ENCODE data around the gene SYT1. TPM values are rescaled to one million over a fixed set of nuclear protein-coding genes. Genes with fewer than 3 reads are reported as not detected.

SYT1 gene
- total RNA-seq, 3 donors from 2014 or later (not counting 1 experiment from before 2014, with no cell fraction given), result not detected

DNA sequence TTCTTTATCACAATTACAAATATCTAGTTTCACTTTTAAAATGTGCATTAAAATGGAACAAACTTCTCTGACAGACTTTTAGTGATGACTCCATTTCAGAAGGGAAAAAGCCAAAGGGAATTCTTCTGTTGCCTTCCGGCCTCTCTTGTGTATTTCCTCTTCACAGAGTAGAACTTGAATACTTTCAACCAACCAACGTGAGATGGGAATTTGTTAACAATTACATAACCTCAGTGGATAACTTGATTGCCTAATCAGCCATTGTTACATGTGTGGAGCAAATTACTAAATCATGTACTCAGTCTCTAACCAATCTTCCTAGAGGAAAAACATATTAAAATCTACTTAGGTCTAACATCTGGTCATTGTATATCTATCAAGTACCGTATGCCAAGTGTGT is 291.1 kb downstream of the SYT1 start:
- no peak for ATAC-seq
- 100% methylated on average over 2 of the region's 3 CpGs for WGBS (ENCODE audit: insufficient coverage)
- Mint-ChIP-seq H3K4me3 (no peak overlapping the region), H3K27ac (no peak overlapping the region), H3K4me1 (no peaks in the 10 kb centered on the region), H3K9me3 (peaks cover 18 to 20% of the 10 kb centered on the region in 2 donors), H3K36me3 (no peaks in the 10 kb centered on the region), H3K27me3 (ENCODE audit: low read depth in 2 of 2) (no peaks in the 10 kb centered on the region)
- TF ChIP-seq, protein P1, sequence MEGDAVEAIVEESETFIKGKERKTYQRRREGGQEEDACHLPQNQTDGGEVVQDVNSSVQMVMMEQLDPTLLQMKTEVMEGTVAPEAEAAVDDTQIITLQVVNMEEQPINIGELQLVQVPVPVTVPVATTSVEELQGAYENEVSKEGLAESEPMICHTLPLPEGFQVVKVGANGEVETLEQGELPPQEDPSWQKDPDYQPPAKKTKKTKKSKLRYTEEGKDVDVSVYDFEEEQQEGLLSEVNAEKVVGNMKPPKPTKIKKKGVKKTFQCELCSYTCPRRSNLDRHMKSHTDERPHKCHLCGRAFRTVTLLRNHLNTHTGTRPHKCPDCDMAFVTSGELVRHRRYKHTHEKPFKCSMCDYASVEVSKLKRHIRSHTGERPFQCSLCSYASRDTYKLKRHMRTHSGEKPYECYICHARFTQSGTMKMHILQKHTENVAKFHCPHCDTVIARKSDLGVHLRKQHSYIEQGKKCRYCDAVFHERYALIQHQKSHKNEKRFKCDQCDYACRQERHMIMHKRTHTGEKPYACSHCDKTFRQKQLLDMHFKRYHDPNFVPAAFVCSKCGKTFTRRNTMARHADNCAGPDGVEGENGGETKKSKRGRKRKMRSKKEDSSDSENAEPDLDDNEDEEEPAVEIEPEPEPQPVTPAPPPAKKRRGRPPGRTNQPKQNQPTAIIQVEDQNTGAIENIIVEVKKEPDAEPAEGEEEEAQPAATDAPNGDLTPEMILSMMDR (IDR thresholded peaks at IDR 0.05), result no peak
- no peak overlapping the region for H3K4me3 ChIP-seq (ENCODE audit: low read length)
- H3K27ac ChIP-seq (ENCODE audit: low read length), result no peak overlapping the region
- no peaks in the 10 kb centered on the region for H3K36me3 ChIP-seq (ENCODE audit: control insufficient read depth, insufficient read depth, low read length)
- H3K27me3 ChIP-seq (ENCODE audit: control insufficient read depth, insufficient read depth, low read length), result no peaks in the 10 kb centered on the region
- no peaks in the 10 kb centered on the region for H3K4me1 ChIP-seq (ENCODE audit: control insufficient read depth, insufficient read depth, low read length)
- no peaks in the 10 kb centered on the region for H3K9me3 ChIP-seq (ENCODE audit: control insufficient read depth, insufficient read depth, low read length)
- no peak for DNase-seq
- intact Hi-C loops (cut with micrococcal nuclease), result no loop called here

DNA sequence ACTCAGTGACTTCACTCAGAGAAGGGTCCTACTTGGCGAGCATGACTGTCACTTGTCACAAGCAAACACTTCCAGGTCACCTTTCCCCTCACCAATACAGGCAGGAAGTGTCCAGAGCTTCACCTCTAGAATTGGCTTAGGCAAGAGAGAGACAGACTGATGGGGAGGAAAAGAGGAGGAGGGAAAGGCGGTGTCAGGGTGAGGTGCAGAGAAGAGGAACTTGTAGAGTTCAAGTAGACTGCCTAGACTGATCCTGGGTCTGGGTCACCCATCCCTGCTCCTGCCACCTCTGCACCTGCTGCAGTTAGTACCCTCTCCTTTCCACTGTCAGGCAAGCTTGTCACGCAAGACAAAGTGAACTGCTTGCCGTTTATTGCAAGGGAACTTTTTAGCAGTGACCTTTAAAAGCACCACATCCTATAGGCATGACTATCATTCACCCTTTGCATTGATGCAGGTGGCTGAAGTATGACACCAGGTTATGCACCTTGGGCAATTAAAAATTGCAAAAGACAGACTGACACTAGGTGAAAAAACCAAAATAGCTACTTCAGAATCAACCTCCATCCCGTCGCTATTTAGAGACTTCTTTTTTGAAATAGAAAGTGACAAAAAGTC is 292.4 kb downstream of the SYT1 start:
- Histone ChIP-seq H3K36me3 (ENCODE audit: control insufficient read depth, insufficient read depth, low read length) (no peaks in the 10 kb centered on the region), H3K27me3 (ENCODE audit: control insufficient read depth, insufficient read depth, low read length) (no peaks in the 10 kb centered on the region), H3K4me3 (ENCODE audit: low read length) (no peak overlapping the region), H3K9me3 (ENCODE audit: control insufficient read depth, insufficient read depth, low read length) (no peaks in the 10 kb centered on the region), H3K27ac (ENCODE audit: low read length) (no peak overlapping the region), H3K4me1 (ENCODE audit: control insufficient read depth, insufficient read depth, low read length) (no peaks in the 10 kb centered on the region)
- TF ChIP-seq, protein P1 (IDR thresholded peaks at IDR 0.05), result no peak
- H3K4me3 Mint-ChIP-seq, result no peak overlapping the region
- intact Hi-C loops (cut with micrococcal nuclease), result no loop called here
- DNase-seq (no peak), ATAC-seq (no peak)
- H3K36me3 Mint-ChIP-seq, result no peaks in the 10 kb centered on the region
- peaks cover 10 to 13% of the 10 kb centered on the region in 2 donors for H3K9me3 Mint-ChIP-seq
- WGBS (ENCODE audit: insufficient coverage), result 68% methylated on average over 6 of the region's 6 CpGs
- no peaks in the 10 kb centered on the region for H3K27me3 Mint-ChIP-seq (ENCODE audit: low read depth in 2 of 2)
- H3K27ac Mint-ChIP-seq, result no peak overlapping the region
- no peaks in the 10 kb centered on the region for H3K4me1 Mint-ChIP-seq

DNA sequence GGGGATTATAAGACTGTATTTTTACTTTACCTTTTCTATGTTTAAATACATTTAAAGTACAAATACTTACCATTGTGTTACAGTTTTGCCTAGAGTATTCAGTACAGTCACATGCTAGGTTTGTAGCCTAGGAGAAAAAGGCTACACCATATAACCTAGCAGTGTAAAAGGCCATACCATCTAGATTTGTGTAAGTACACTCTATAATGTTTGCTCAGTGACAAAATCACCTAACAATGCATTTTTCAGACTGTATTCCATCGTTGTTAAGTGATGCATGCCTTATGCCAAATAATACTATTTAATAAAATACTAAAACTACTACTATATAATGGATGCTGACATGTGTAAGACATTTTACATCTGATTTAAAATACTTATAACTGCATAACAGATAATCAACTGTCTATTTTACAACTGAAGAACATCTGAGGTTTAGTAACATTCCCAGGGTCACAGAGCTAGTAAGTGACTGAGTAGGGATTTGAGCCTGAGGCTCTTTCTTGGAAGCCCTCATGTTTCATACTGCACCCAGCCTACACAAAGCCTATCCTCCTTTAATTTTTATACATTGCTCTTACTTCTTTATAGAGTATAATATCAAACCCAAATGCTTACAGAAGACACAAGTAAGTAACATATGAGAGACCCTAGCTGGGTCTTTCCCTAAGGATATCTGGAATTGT is 296.8 kb downstream of the SYT1 start:
- no peaks in the 10 kb centered on the region for H3K36me3 ChIP-seq (ENCODE audit: control insufficient read depth, insufficient read depth, low read length)
- intact Hi-C loops (cut with micrococcal nuclease), result no loop called here
- no peak overlapping the region for H3K4me3 Mint-ChIP-seq
- H3K27me3 Mint-ChIP-seq (ENCODE audit: low read depth in 2 of 2), result no peaks in the 10 kb centered on the region
- no peaks in the 10 kb centered on the region for H3K4me1 ChIP-seq (ENCODE audit: control insufficient read depth, insufficient read depth, low read length)
- no peak overlapping the region for H3K27ac ChIP-seq (ENCODE audit: low read length)
- no peaks in the 10 kb centered on the region for H3K36me3 Mint-ChIP-seq
- ATAC-seq (no peak), DNase-seq (no peak)
- peaks cover 5 to 7% of the 10 kb centered on the region in 2 donors for H3K9me3 Mint-ChIP-seq
- no peaks in the 10 kb centered on the region for H3K9me3 ChIP-seq (ENCODE audit: control insufficient read depth, insufficient read depth, low read length)
- TF ChIP-seq, protein P1 (IDR thresholded peaks at IDR 0.05), result no peak
- H3K4me3 ChIP-seq (ENCODE audit: low read length), result no peak overlapping the region
- no peaks in the 10 kb centered on the region for H3K27me3 ChIP-seq (ENCODE audit: control insufficient read depth, insufficient read depth, low read length)
- no peaks in the 10 kb centered on the region for H3K4me1 Mint-ChIP-seq
- no CpG with 5 or more reads among the region's 1 CpG for WGBS (ENCODE audit: insufficient coverage)
- no peak overlapping the region for H3K27ac Mint-ChIP-seq

Measured in natural killer cell (primary cell).